CD14-positive monocyte (primary cell): ENCODE results near the gene FRMD3. TPM values are rescaled to one million over a fixed set of nuclear protein-coding genes. Genes with fewer than 3 reads are reported as not detected.

ENCODE experiments used
- DNase-seq, 3 donors: peaks; one replicate each; pipeline ENCODE4 v3.0.0-alpha.2; 2011 to 2022
- H2AFZ ChIP-seq: 2 replicates; pipeline ENCODE4 v1.6.0; 2012; ENCODE audit warnings: mild to moderate bottlenecking, low read depth, low read length, inconsistent platforms; ENCODE audit not compliant: insufficient read depth, poor library complexity, severe bottlenecking
- H3K27ac ChIP-seq, 2 donors: 1 replicate in 1 of 2; 2 replicates in 1 of 2; pipeline ENCODE4 v1.5.1; 2012 to 2013; ENCODE audit warnings: low read length in 2 of 2, control low read depth in 1 of 2, inconsistent platforms in 1 of 2, low read depth in 1 of 2, mild to moderate bottlenecking in 1 of 2
- H3K27me3 ChIP-seq, 2 donors: one replicate each; pipeline versions ENCODE4 v1.6.0 to v1.6.1; 2011 to 2013; ENCODE audit warnings: low read length in 2 of 2; ENCODE audit not compliant: control insufficient read depth in 2 of 2, insufficient read depth in 2 of 2
- H3K36me3 ChIP-seq, 2 donors: replicated peaks in 1 of 2; 1 replicate in 1 of 2; 2 replicates in 1 of 2; pipeline versions ENCODE4 v1.5.1 to v1.6.1; 2012 to 2013; ENCODE audit warnings: low read length in 2 of 2, control low read depth in 1 of 2, inconsistent platforms in 1 of 2, mild to moderate bottlenecking in 1 of 2; ENCODE audit not compliant: insufficient read depth in 2 of 2, control insufficient read depth in 1 of 2
- H3K4me1 ChIP-seq, 2 donors: 1 replicate in 1 of 2; 2 replicates in 1 of 2; pipeline versions ENCODE4 v1.5.1 to v1.6.1; 2012 to 2013; ENCODE audit warnings: low read length in 2 of 2, control low read depth in 1 of 2, inconsistent platforms in 1 of 2, mild to moderate bottlenecking in 1 of 2, moderate library complexity in 1 of 2; ENCODE audit not compliant: insufficient read depth in 2 of 2, control insufficient read depth in 1 of 2
- H3K4me2 ChIP-seq: replicated peaks from 2 replicates; pipeline ENCODE3; 2012; ENCODE audit warnings: low read length, moderate library complexity, mild to moderate bottlenecking; ENCODE audit not compliant: poor library complexity, severe bottlenecking; ENCODE audit errors: extremely low read depth
- H3K4me3 ChIP-seq, 3 experiments: fragments of 200-600 bp in 1 of 3; sonication (generic) in 1 of 3; replicated peaks in 1 of 3; 1 replicate in 2 of 3; 2 replicates in 1 of 3; pipeline ENCODE4 v1.5.1; 2011 to 2013; ENCODE audit warnings: low read length in 3 of 3, mild to moderate bottlenecking in 3 of 3, control low read depth in 2 of 3, low read depth in 2 of 3, inconsistent platforms in 1 of 3, moderate library complexity in 1 of 3
- H3K79me2 ChIP-seq: 2 replicates; pipeline ENCODE4 v1.6.0; 2012; ENCODE audit warnings: mild to moderate bottlenecking, control low read depth, inconsistent platforms, low read length, moderate library complexity; ENCODE audit not compliant: insufficient read depth
- H3K9ac ChIP-seq: 2 replicates; pipeline ENCODE4 v1.6.0; 2017; ENCODE audit warnings: low read length, mild to moderate bottlenecking; ENCODE audit not compliant: insufficient read depth, poor library complexity, severe bottlenecking
- H3K9me3 ChIP-seq, 2 donors: replicated peaks in 1 of 2; 1 replicate in 1 of 2; 2 replicates in 1 of 2; pipeline versions ENCODE4 v1.5.1 to v1.6.1; 2012 to 2013; ENCODE audit warnings: low read length in 2 of 2, control low read depth in 1 of 2; ENCODE audit not compliant: control insufficient read depth in 1 of 2, insufficient read depth in 1 of 2
- H4K20me1 ChIP-seq: 2 replicates; pipeline ENCODE4 v1.6.0; 2012; ENCODE audit warnings: mild to moderate bottlenecking, low read length, control low read depth, moderate library complexity; ENCODE audit not compliant: insufficient read depth
- H3K27ac Mint-ChIP-seq, 7 donors: one replicate each; pipeline ENCODE4 v1.8.0; 2020; ENCODE audit warnings: mild to moderate bottlenecking in 7 of 7, mixed read lengths in 7 of 7, moderate library complexity in 6 of 7, inconsistent platforms in 2 of 7
- H3K27me3 Mint-ChIP-seq, 3 donors: one replicate each; pipeline ENCODE4 v1.8.0; 2021 to 2022; ENCODE audit warnings: low read depth in 3 of 3, mild to moderate bottlenecking in 3 of 3, mixed read lengths in 3 of 3, moderate library complexity in 3 of 3, inconsistent platforms in 1 of 3
- H3K36me3 Mint-ChIP-seq, 2 donors: one replicate each; pipeline ENCODE4 v1.8.0; 2020; ENCODE audit warnings: mixed read lengths in 2 of 2, inconsistent platforms in 1 of 2, mild to moderate bottlenecking in 1 of 2
- H3K4me1 Mint-ChIP-seq: one replicate; pipeline ENCODE4 v1.8.0; 2020; ENCODE audit warnings: mild to moderate bottlenecking, mixed read lengths
- H3K4me3 Mint-ChIP-seq, 2 donors: one replicate each; pipeline ENCODE4 v1.8.0; 2020; ENCODE audit warnings: mild to moderate bottlenecking in 2 of 2, mixed read lengths in 2 of 2, moderate library complexity in 1 of 2
- H3K9me3 Mint-ChIP-seq, 7 donors: one replicate each; pipeline ENCODE4 v1.8.0; 2020 to 2022; ENCODE audit warnings: mixed read lengths in 7 of 7, mild to moderate bottlenecking in 6 of 7, moderate library complexity in 6 of 7, inconsistent platforms in 2 of 7
- CTCF ChIP-seq: fragments of 200-600 bp; IDR thresholded peaks from one replicate; pipeline ENCODE4 v1.8.0; 2022; ENCODE audit warnings: antibody characterized with exemption, mild to moderate bottlenecking
- WGBS: methylation state at CpG from one replicate; pipeline ENCODE4 v1.1.5; 2013; ENCODE audit warnings: missing lambda C conversion rate; ENCODE audit not compliant: insufficient coverage; 5-methylcytosine and 5-hydroxymethylcytosine counted together
- intact Hi-C, 2 donors: fragments of 100-400 bp; cut with micrococcal nuclease; formaldehyde crosslinking; loops; one replicate each; pipeline versions ENCODE4 v1.15.0 to v1.15.1; 2023
- polyA plus RNA-seq, 3 donors: library from polyadenylated mRNA; depleted of rRNA in 1 of 3; unstranded in 2 of 3; stranded (reverse) in 1 of 3; fragments of 300-500 nt in 2 of 3; fragments of >200 nt in 1 of 3; fragmentation: Illumina TruSeq in 2 of 3; gene quantifications; 1 replicate in 2 of 3; 2 replicates in 1 of 3; pipeline ENCODE4 v1.2.3, GENCODE V29; 2012 to 2021

Gene FRMD3
- polyA plus RNA-seq, 3 donors: 2.8 to 9.8 (median 4.2) TPM

- H3K9ac ChIP-seq: no peak overlapping the region
- WGBS: no CpG with 5 or more reads among the region's 2 CpGs
- intact Hi-C loops: loop anchor here in 1 of 2 donors (10.0 kb wide), 1 partner anchor 73 kb away; no protein-coding TSS in a partner anchor
- no peak for TF ChIP-seq CTCF
- no peak overlapping the region for H3K4me2 ChIP-seq
- Mint-ChIP-seq H3K27ac (no peak overlapping the region), H3K9me3 (peaks cover 0 to 8% (median 0%) of the 10 kb centered on the region in 7 donors), H3K4me3 (no peak overlapping the region), H3K4me1 (peaks cover 28% of the 10 kb centered on the region), H3K36me3 (peaks cover 0 to 6% of the 10 kb centered on the region in 2 donors), H3K27me3 (peaks cover 0 to 2% (median 0%) of the 10 kb centered on the region in 3 donors)
- no peak overlapping the region for H3K4me3 ChIP-seq
- no peak for DNase-seq
- no peaks in the 10 kb centered on the region for H3K27me3 ChIP-seq
- H3K36me3 ChIP-seq: no peaks in the 10 kb centered on the region
- peaks cover 10 to 16% of the 10 kb centered on the region in 2 donors for H3K4me1 ChIP-seq
- no peak overlapping the region for H2AFZ ChIP-seq
- no peaks in the 10 kb centered on the region for H4K20me1 ChIP-seq
- no peak overlapping the region for H3K27ac ChIP-seq
- H3K9me3 ChIP-seq: peaks cover 0 to 4% of the 10 kb centered on the region in 2 donors
- no peaks in the 10 kb centered on the region for H3K79me2 ChIP-seq
These were observed 136.8 kb downstream of the FRMD3 start for GRCh38 chr9:83401328-83401900.

- peaks cover 0 to 5% (median 1%) of the 10 kb centered on the region in 3 donors for H3K27me3 Mint-ChIP-seq
- H3K27ac ChIP-seq: no peak overlapping the region
- H3K9me3 Mint-ChIP-seq: peaks cover 0 to 3% (median 0%) of the 10 kb centered on the region in 7 donors
These were observed 141.4 kb downstream of the FRMD3 start for GRCh38 chr9:83396813-83397212.

More at GRCh38 chr9:83396813-83397212, 141.4 kb downstream of the FRMD3 start:
- no peak overlapping the region for H3K9ac ChIP-seq
- no peaks in the 10 kb centered on the region for H3K79me2 ChIP-seq
- no peak overlapping the region for H2AFZ ChIP-seq
- H3K4me3 ChIP-seq: no peak overlapping the region
- Mint-ChIP-seq H3K4me3 (no peak overlapping the region), H3K4me1 (peaks cover 13% of the 10 kb centered on the region), H3K27ac (no peak overlapping the region), H3K36me3 (peaks cover 0 to 6% of the 10 kb centered on the region in 2 donors)
- TF ChIP-seq CTCF: no peak
- no peaks in the 10 kb centered on the region for H4K20me1 ChIP-seq
- no peaks in the 10 kb centered on the region for H3K9me3 ChIP-seq
- H3K4me2 ChIP-seq: no peak overlapping the region
- WGBS: 97% methylated on average over 4 of the region's 4 CpGs
- intact Hi-C loops: no loop called here
- H3K36me3 ChIP-seq: no peaks in the 10 kb centered on the region
- DNase-seq: no peak
- no peaks in the 10 kb centered on the region for H3K27me3 ChIP-seq
- peaks cover 3 to 7% of the 10 kb centered on the region in 2 donors for H3K4me1 ChIP-seq
